ENCODE measurements around the gene TMEM212.
"Not testable (repeated sequence)": the region's sequence is repeated elsewhere in the genome, so short reads cannot be mapped to it uniquely, and the experiment has no call there.

The TMEM212 gene

GRCh38 chr3:171854649-171855305 is 11.6 kb downstream of the TMEM212 start:
- no peak for DNase-seq (ENCODE audit: low read depth in 1 of 2, low spot score in 1 of 2)

GRCh38 chr3:171858770-171859169 is 15.6 kb downstream of the TMEM212 start:
- not testable (repeated sequence) for DNase-seq (ENCODE audit: low read depth in 1 of 2, low spot score in 1 of 2)

GRCh38 chr3:171860830-171861535 is 17.8 kb downstream of the TMEM212 start:
- DNase-seq (ENCODE audit: low read depth in 1 of 2, low spot score in 1 of 2) = no peak

- no peak for DNase-seq (ENCODE audit: low read depth in 1 of 2, low spot score in 1 of 2)
Measured at GRCh38 chr3:171862392-171862791, 19.2 kb downstream of the TMEM212 start.

GRCh38 chr3:171862993-171863521 is 19.9 kb downstream of the TMEM212 start:
- DNase-seq (ENCODE audit: low read depth in 1 of 2, low spot score in 1 of 2) = no peak

GRCh38 chr3:171863920-171864319 is 20.8 kb downstream of the TMEM212 start:
- no peak for DNase-seq (ENCODE audit: low read depth in 1 of 2, low spot score in 1 of 2)

- DNase-seq (ENCODE audit: low read depth in 1 of 2, low spot score in 1 of 2) = no peak
Measured at GRCh38 chr3:171865191-171865865, 22.2 kb downstream of the TMEM212 start.

GRCh38 chr3:171867981-171868380 is 24.8 kb downstream of the TMEM212 start:
- no peak for DNase-seq (ENCODE audit: low read depth in 1 of 2, low spot score in 1 of 2)

- DNase-seq (ENCODE audit: low read depth in 1 of 2, low spot score in 1 of 2) = no peak
Measured at GRCh38 chr3:171871392-171872274, 28.5 kb downstream of the TMEM212 start.

- no peak for DNase-seq (ENCODE audit: low read depth in 1 of 2, low spot score in 1 of 2)
Measured at GRCh38 chr3:171873580-171873979, 30.4 kb downstream of the TMEM212 start.

GRCh38 chr3:171874251-171874681 is 31.1 kb downstream of the TMEM212 start:
- DNase-seq (ENCODE audit: low read depth in 1 of 2, low spot score in 1 of 2) = no peak

GRCh38 chr3:171874879-171875278 is 31.7 kb downstream of the TMEM212 start:
- no peak for DNase-seq (ENCODE audit: low read depth in 1 of 2, low spot score in 1 of 2)

GRCh38 chr3:171875923-171876412 is 32.8 kb downstream of the TMEM212 start:
- DNase-seq (ENCODE audit: low read depth in 1 of 2, low spot score in 1 of 2) = no peak

- no peak for DNase-seq (ENCODE audit: low read depth in 1 of 2, low spot score in 1 of 2)
Measured at GRCh38 chr3:171876680-171877147, 33.6 kb downstream of the TMEM212 start.

- no peak for DNase-seq (ENCODE audit: low read depth in 1 of 2, low spot score in 1 of 2)
Measured at GRCh38 chr3:171878461-171879225, 35.5 kb downstream of the TMEM212 start.

- no peak for DNase-seq (ENCODE audit: low read depth in 1 of 2, low spot score in 1 of 2)
Measured at GRCh38 chr3:171879472-171879871, 36.3 kb downstream of the TMEM212 start.

GRCh38 chr3:171880101-171880870 is 37.1 kb downstream of the TMEM212 start:
- no peak for DNase-seq (ENCODE audit: low read depth in 1 of 2, low spot score in 1 of 2)

GRCh38 chr3:171881251-171881650 is 38.1 kb downstream of the TMEM212 start:
- no peak for DNase-seq (ENCODE audit: low read depth in 1 of 2, low spot score in 1 of 2)

- no peak for DNase-seq (ENCODE audit: low read depth in 1 of 2, low spot score in 1 of 2)
Measured at GRCh38 chr3:171883257-171883892, 40.2 kb downstream of the TMEM212 start.
